ENCODE data around the gene LRRC61.

GRCh38 chr7:150321788-150322113, 1.4 kb upstream of the LRRC61 start:
- no peak for TF ChIP-seq POLR2A (IDR thresholded peaks at IDR 0.05)
- TF ChIP-seq CTCF (IDR thresholded peaks at IDR 0.05) = no peak
